ENCODE data around the gene ZMIZ1. TPM values are rescaled to one million over a fixed set of nuclear protein-coding genes. Genes with fewer than 3 reads are reported as not detected.
"Not testable (repeated sequence)": the region's sequence is repeated elsewhere in the genome, so short reads cannot be mapped to it uniquely, and the experiment has no call there.

The ZMIZ1 gene
- total RNA-seq, 1 experiment from 2014 or later, result 15.4 TPM

DNA sequence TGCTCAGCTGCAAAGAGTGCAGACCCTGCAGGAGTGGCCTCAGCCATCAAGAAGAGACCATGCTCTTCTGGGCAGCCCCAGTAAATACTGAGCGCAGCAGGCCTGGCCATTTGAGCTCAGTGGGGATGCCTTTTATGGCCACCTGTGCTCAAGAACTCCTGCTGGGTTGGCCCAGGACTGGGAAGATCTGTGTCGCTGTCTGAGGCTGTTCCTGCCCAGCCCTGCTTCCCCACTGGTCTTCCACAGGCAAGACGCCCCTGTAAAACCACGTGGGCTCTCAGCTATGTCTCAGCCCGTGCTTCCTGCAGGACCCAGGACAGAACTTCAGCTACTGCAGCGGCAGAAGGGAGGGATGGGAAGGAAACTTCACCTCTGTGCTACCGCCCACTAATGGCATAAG is 268.0 kb downstream of the ZMIZ1 start:
- no peak for DNase-seq (ENCODE audit: low read depth)

DNA sequence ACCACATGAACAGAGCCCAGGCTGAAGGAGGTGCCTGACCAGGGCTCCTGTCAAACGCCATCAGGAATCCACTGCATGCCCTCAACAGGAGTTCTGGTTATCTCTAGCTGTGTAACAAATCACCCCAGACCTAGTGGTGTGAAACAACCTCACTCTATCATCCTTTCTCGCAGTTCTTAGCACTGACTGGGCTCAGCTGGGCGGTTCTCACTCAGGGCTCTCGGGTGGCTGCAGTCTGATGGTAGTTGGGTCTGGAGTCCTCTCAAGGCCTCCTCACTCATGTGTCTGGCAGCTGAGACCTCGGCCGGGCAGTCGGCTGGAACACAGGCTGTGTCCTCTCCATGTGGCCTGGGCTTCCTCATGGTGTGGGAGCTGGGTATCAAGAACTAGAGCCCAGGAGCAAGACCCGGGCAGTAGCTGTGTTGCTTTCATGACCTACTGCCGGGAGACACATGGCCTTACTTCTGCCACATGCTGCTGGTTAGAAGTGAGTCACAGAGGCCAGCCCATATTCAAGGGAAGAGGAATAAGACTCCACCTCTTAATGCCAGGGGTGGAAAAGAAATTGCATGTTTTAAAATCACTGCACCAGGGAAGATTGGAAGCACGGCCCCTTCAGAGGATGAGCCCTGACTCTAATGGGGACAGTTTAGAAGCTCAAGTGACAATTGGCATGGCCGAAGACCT is 269.2 kb downstream of the ZMIZ1 start:
- DNase-seq (ENCODE audit: low read depth), result not testable (repeated sequence)

DNA sequence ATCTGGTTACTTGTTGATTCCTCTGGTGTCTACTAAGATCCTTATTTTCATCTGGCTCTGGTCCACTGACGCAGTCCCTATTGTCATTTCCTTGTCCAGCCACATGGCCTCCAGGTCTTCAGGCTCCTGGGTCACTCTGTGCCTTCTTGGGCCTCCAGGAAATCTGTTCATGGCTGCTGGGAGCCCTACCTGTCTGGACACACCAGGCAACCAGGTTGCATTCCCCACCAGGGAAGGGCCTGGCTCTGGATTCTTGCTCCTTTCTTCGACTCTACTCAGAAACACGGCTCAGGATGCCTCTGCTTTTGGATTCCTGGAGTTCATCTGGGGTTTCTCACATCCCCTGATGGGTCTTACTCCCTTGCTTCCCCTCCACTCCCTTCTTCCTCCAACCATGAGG is 270.5 kb downstream of the ZMIZ1 start:
- DNase-seq (ENCODE audit: low read depth), result no peak

DNA sequence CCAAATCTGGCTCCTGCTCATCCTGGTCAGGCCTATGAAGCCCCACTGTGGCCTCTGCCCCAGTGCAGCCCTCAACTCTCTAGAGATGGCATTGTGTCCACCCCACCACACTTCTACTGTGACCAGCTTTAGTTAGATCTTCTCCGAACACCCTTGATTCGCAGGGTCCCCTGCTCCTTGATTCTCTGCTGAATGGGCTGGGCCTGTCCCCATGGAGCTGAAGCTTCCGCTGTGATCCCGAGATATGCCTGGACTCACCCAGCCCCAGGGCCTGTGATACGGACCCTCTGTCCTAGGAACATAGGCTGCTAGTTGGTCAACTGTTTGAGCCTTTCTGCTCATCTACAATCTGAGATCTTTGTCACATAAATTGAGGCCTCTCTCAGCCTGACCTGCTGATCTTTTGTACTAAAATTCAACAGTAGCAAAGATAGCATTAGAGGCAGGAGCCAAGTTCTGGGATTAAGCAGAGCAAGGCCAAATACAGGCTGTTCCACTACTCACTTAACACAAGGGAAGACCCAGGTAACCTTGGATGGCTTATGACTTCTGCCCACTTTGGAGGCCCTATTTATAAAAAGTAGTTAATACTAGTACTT is 272.0 kb downstream of the ZMIZ1 start:
- DNase-seq (ENCODE audit: low read depth), result no peak

DNA sequence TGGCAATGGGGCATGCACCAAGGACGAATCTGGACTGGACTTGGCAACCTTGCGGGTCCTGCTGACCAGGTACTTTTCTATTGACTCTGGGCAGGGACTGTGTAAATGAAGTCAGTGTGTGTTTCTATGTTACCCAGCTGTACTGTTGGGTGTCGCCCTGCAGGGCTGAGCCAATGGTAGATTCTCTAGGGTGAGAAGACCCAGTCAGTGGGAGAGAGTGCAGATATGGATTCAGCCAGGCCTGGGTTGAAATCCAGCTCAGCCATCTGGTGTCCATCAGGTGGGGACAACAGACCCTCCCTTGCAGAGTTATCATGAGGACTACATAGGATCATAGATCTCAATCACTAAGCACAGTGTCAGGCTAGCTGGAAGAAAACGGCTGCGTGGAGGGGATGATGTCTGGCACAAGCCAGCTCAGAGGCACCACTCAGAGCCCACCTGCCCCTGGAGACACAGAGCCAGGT is 273.6 kb downstream of the ZMIZ1 start:
- DNase-seq (ENCODE audit: low read depth), result no peak

DNA sequence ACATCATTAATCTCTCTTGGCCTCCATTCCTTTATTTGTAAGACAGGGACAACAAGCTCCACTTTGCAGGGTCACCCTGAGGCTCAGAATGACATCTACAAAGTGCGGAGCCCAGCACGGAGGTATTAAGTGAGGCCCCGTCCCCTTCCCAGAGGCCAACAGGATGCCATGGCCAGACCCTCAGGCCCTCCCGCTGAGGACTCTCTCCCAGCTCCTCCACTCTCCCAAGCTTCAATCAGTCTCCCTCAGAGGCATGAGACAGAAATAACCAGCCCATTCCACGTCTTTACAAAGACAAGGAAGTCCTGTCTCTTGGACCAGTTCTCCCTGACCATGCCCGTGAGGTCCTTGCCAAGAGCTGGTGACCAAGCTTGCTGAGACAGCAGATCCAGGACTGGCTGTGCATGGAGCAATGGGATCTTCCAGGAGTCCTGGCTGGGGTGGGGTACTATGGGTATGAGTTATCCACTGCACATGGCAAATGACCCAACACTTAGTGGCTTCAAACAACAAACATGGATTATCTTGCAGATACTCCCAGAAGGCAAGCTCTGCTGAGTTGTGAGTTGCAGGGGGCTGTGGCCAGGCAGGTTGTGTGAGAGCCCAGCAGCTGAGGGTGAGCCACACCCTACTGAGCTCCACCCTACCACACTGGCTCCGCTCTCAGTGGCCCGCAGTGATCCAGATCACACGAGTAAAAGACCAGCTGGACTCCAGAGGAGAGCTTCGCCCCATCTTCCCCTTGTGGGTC is 274.2 kb downstream of the ZMIZ1 start:
- no peak for DNase-seq (ENCODE audit: low read depth)

DNA sequence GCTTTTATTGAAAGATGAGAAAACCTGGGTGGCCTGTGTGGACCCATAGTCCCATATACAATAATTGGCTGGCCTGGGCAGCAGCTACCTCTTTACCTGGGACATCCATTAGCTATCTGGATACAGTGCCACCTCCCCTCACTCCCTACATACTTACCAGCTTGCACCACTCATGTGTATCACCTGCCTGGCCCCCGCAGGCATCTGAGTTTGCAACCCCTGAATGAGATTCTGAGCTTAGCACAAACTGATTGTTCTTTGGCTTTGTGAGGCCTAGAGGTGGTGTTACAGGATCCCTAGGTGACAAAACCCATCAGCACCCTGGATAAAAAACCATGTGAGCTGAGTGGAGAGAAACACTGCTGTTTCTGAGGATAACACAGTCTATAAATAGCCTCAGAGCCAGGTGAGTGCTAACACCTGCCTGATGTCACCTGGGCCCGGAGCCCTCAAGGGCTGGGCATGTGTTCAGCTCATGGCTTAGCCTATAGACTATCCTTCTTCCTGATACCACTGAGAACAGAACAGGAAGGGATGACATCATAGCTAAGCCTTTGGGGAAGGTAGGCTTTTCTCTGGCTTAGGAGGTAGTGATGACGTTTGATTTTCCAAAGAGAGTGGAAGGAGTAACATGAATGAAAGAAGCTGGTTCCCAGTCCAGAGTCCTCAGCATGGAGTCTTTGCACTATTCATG is 275.9 kb downstream of the ZMIZ1 start:
- no peak for DNase-seq (ENCODE audit: low read depth)

DNA sequence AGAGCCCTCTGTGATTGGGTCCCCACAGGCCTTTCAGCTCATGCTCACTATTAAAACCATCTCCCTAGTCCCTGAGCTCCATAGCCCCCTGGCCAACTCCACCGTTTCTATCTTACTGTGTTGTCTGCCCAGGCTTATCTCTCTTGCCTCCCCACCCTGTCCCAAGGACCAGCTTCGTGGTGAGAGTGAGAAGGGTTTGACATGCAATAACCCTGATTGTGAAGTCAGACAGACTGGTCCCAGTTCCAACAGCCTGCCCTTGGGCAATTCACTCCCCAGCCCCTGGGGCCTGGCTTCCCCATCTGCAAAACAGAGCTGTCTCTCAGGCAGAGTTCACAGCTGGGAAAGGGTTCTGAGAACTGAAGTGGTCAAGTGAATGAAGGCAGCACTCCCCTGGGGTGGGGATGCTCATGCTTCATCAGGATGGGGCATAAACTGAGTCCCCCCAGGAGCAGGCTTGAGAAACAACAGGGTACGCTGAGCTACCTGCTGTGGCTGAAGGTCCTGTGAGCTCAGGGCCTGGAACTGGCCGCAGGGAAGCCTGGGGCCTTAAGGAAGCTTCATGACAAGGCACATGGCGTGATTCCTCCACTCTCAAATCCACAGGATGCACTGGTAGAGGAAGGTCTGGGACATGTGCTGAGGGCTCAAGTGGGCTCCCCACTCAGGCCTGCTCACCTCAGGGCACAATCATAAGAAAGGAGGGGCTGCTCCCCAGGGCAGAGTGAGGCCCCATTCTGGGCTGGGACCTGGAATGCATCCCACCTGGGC is 276.7 kb downstream of the ZMIZ1 start:
- DNase-seq (ENCODE audit: low read depth), result no peak

DNA sequence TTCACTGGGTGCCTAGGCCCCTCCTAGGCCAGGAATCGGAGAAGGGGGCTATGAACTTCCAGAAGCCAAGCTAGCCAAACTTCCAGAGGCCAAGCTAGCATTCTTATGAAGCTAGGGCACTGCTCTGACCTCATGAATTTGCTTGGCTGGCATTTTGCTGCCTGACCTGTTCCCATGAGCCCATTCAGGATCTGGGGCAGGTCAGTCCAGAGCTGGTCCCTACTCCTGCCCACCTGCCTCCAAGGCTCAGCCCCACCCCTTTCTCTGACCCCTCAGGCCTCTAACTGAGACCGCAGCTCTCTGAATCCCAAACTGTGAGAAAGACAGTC is 277.2 kb downstream of the ZMIZ1 start:
- DNase-seq (ENCODE audit: low read depth), result no peak

DNA sequence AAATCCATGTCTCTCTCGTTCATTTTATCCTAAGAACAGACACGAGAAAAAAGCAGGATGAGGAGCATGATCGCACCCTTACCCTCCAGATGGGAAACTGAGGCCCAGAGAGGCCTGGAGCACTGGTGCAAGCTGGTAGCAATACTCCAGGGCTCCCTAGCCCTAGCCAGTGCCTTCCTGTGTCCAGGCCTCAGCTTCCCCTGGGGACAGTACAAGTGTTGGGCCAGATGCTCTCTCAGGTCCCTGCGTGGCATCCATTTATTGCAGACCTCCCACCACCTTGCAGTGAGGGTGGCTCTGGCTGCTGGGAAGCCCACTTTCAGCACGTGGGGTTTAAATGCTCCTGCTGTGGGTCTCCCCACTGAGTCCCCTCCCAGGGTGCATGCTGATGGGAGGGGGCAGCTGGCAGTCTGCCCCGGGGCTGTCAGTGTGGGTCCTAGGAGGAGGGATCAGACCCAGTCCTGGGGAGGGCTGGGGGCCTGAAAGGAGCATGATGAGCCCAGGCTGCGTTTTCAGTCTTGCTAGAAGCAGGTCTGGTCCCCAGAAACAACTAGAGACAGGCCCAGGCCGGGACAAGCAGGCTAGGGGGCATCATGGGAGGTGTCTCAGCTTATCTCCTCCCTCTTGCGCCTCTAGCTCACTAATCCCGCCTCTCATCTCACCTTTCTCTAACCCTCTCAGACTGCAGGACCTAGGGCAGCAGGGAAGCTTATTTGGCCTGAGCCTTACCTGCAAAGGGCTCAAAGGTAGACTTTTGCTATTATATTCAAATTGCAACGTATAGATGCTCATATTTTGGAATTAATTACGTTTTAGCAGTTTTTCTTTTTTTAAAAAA is 277.8 kb downstream of the ZMIZ1 start:
- DNase-seq (ENCODE audit: low read depth), result no peak

DNA sequence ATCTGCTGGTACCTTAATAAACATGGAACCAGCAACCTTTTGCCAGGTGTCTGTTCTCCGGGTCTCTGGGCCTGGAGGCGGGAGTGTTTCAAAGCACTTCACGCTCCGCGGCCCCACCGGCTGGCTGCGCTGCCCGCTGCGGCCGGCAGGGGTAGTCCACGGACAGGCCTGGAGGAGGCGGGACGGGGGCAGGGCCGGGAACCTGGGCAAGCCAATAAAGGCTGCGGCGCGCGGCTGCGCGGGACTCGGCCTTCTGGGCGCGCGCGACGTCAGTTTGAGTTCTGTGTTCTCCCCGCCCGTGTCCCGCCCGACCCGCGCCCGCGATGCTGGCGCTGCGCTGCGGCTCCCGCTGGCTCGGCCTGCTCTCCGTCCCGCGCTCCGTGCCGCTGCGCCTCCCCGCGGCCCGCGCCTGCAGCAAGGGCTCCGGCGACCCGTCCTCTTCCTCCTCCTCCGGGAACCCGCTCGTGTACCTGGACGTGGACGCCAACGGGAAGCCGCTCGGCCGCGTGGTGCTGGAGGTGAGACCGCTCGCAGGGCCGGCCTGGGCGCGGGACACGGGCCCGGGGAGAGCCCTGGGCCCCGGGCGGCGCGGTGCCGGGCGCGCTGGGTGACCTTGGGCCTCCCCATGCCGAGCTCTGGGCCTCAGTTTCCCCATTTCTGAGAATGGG is 278.6 kb downstream of the ZMIZ1 start, which contains the start of gene PPIF:
Gene PPIF (plus strand): TSS at position 244 of the 668 bp plus-strand sequence. CDS start 80 bp downstream, at position 324.
- peak; percentile 86 for DNase-seq (ENCODE audit: low read depth)

DNA sequence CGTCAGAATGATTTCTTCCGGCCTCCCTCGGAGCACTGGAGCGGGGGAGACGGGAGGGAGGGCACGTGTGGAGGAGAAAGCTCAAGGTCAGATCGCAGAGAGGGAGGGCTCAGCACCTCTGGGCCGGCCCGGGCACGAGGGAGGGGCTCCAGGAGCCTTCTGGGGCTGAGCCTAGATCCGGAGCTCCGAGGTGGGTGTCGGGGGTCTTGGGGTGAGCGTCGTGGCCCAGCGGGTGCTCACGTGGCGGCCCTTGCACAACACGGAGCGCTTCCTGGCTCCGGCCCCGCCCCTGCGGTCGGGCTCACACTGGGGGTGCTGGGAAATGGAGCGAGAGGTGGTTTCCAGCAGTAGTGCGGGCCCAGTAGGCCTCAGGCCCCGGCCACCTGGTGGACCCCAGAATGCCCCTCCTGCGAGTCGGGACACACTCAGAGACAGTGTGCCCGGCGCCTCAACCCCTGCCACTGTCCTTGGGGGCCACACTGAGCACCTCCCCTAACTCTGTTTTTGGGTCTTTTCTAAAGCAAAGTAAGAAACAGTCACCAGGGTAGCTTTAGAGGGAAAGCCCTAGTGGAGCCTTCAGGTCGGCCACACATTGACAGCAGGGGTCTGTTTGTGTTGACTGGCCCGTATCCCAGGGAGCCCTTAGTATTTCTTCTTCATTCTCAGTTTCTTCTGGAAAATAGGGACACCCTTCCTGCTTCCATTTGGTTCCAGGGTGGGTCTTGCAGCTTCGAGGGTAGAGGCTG is 279.3 kb downstream of the ZMIZ1 start:
- DNase-seq (ENCODE audit: low read depth), result peak; percentile 64

DNA sequence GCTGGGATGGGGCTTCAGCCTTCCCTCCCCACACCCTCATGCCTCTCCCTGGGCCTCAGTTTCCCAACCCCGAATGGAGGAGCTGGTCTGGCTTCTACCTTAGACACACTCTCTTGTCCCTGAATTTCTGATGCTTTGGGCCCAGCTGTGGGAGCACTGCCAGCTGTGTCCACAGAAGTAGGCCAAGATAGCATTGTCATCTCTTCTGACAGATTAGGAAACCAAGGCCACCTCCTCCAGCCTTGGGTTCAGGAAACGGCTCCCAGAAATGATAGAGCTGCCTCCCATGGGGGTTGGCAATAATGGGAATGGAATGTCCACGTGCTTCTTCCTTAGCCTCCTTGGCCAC is 279.8 kb downstream of the ZMIZ1 start:
- DNase-seq (ENCODE audit: low read depth), result no peak

DNA sequence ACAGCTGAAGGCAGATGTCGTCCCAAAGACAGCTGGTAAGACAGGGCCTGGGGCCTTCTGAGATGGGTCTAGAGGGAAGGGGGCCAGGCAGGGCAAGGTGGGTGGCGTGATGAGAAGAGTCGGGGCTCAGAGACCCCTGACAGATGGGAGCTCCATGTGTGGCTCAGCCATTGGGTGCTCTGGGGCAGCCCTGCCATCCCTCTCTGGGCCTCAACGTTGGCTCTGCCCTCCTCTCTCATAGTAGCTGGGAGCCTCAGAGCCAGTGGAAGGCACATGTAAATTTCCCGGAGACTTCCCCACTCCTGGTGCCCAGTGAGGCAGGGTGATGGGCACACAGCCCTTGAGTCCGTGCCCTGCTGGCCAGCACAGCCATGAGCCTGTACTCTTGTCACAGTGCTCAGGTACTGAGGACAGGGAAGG is 280.3 kb downstream of the ZMIZ1 start:
- DNase-seq (ENCODE audit: low read depth), result no peak

DNA sequence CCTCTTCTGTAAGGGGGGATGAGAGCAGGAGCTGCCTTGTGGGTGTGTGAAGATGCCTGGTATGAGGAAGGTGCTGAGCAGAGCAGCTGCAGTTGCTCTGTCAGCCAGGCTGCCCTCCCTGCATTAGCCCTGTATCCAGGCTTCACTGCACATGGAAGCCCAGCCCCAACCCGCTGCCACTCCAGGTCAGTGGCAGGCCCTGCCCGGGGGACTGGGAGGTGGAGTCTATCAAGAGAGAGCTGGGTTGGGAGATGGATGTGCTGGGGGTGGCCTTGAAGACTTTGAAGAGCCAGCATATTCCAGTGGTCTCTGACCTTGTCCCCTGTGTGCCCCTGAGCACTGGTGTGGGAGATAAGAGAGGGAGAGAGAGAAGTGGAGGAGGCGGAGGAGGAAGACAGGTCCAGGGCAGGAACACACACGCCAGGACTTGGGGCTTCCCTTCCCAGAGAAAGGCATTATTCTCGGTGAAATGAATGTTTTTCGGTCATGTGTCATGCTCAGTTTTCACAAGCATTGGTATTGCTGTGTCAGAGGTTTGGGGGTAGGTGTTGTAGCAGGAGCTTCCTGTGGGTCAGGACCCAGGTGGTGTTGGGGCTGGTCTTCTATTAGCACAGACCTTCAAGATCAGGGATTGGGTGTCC is 281.1 kb downstream of the ZMIZ1 start:
- no peak for DNase-seq (ENCODE audit: low read depth)

DNA sequence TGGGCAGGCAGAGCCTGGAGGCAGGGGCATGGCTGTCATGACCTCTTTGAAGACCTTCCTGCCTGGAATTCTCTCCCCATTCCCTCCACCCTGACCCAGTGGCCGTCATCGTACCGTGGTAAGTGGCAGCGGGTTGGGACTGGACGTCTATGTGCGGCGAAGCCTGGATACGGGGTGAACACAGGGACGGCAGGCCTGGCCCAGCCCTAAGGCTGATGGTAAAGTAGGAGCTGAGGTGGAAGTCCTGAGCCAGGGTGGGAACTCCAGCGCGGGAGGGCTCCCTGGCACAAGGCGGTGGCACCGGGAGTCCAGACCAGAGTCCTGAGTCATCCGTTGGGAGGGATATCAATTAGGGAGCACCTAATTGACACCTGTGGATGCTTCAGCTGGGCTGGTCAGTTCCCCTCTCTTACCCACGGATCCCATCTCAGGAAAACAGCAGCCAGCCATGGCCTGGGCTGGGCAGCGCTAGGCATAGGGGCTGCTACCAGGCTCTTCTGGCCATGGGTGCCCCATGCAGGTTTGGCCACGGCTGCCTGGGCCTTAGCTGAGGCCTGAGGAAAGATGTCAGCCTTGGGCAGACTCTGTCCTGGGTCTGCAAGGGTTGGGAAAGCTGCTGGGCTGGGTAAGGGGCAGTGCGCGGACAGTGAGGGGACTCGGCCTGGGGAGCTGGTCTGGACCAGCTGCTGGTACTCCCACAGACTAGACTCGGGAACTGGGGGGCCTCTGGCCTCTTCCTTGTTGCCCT is 281.8 kb downstream of the ZMIZ1 start:
- DNase-seq (ENCODE audit: low read depth), result no peak

DNA sequence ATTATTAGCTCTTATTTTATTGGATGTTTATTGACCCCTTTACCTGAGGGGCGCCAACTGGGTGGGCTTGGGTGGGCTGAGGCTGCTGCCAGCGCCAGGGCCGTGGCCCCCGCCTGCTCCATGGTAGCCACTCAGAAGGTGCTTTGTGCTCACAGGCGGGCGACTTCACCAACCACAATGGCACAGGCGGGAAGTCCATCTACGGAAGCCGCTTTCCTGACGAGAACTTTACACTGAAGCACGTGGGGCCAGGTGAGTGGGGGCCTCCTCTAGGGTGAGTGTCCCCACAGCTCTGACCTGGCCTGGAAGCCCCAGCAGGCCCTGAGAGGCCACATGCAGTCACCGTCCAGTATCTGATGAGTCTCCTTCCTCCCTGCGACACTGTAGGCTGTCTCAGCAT is 282.6 kb downstream of the ZMIZ1 start:
- DNase-seq (ENCODE audit: low read depth), result no peak

All from RPMI7951 (cell line).